NCI-H1694 (cell line): ENCODE data around the gene GALM.
"Not testable (repeated sequence)": the region's sequence is repeated elsewhere in the genome, so short reads cannot be mapped to it uniquely, and the experiment has no call there.

ENCODE experiments used
- DNase-seq: peaks from one replicate; lab custom pipeline; 2025; lab: John Stamatoyannopoulos, UW

Gene GALM

DNA sequence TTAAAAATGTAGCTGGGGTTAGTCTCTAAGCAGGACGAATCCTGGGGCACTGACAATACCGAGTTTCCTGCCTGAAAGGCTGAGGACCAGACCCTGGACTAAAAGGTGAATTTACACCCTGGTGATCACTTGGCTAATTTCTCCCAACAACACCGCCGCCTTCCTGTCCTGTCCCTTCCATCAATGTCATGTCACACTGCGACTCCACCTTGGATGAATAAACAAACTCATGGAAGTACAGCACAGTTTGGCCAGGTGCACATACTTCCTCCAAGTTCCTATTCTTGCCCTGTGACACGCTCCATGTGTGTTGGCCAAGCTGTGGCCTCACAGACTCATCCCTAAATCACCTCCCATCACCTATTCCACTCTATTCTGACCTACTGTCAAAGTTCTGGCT lies 15.9 kb upstream of the GALM start:
- no peak for DNase-seq

DNA sequence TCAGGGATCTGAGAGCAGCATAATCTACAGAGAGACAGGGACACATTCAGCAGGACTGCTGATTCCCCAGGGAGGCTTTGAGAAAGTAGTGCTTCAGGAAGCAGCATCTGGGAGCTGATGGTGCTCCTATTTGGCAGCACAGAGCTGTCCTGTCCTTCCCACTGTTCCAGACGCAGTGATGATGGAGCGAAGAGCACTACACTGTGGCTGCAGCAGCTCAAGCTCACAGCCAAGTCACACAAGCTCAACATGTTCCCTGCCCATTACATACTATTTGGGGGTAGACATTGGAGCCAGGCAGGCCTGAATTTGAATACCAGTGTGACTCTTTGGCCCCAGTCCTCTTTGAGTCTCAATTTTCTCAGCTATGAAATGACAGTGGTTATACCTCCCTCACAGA lies 15.2 kb upstream of the GALM start:
- DNase-seq: no peak

DNA sequence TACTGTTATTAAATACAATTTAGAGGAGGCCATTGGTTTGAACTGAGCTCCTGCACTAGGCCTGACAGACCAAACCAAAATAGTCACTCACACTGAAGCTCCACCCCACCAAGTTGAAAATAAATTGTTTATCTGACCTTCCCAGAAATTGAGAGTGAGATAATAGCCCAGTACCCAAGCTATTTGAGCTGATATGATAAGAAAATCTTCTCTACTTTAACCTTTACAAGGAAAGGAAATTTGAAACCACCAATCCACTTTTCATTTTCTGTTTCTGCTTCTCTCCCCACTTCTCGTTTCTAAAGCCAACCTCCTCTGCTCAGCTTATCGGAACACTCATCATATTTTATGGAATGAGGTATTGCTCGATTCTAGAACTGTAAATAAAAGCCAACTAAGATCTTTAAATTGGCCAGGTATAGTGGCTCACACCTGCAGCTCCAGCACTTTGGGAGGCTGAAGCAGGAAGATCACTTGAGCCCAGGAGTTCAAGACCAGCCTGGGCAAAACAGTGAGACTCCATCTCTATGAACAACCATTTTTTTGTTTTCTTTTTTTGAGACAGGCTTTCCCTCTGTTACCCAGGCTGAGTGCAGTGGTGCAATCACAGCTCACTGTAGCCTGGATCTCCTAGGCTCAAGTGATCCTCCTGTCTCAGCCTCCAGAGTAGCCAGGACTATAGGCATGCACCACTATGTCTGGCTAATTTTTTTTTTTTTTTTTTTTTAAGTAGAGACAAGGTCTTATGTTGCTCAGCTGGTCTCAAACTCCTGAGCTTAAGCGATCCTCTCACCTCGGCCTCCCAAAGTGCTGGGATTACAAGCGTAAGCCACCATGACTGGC lies 13.3 kb upstream of the GALM start:
- no peak for DNase-seq

DNA sequence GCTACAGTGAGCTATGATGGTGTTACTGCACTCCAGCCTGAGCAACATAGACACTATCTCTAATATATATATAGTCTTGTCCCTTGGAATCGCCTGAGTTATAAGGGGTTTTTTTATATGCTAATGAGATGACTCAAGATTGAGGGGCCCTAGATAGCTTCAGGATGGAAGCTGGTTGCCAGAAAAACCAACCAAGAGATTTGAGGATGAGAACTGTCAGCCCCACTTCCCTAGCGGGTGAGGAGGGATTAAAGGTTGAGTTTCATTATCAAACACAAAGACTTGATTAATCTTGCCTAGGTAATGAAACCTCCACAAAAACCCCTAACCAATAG lies 12.6 kb upstream of the GALM start:
- DNase-seq: no peak

DNA sequence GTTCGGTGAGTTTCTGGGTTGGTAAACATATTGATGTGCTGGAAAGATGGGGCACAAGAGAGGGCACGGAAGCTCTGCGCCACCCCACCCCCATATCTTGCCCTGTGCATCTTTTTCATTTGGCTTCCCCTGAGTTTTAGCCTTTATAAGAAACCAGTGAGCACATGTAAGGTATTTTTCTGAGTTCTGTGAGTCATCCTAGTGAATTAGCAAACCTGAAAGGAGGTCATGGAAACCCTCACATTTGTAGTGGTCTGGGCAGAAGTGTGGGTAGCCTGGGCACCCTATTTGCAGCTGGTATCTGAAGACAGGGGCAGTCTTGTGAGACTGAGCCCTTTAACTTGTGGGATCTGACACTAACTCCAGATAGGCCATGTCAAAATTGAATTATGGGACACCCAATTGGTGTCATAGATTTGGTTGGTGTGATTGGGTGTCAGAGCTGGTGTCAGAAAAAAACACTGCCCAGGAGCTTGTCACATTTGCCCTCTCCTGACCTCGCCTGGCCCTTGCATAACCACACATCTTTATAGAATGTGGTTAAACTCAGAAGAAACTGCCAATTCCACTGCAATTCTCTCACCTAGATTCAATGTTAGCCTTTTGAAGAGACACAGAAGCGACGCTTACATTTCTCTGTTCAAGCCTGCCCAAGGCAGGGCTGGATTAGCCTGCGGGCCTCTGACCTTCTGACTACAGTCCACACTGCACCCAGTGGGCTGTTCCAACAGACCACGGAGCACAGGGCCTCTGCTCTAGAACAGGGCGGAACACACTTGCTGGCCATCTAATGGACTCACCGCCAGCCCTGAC lies 12.0 kb upstream of the GALM start:
- no peak for DNase-seq

DNA sequence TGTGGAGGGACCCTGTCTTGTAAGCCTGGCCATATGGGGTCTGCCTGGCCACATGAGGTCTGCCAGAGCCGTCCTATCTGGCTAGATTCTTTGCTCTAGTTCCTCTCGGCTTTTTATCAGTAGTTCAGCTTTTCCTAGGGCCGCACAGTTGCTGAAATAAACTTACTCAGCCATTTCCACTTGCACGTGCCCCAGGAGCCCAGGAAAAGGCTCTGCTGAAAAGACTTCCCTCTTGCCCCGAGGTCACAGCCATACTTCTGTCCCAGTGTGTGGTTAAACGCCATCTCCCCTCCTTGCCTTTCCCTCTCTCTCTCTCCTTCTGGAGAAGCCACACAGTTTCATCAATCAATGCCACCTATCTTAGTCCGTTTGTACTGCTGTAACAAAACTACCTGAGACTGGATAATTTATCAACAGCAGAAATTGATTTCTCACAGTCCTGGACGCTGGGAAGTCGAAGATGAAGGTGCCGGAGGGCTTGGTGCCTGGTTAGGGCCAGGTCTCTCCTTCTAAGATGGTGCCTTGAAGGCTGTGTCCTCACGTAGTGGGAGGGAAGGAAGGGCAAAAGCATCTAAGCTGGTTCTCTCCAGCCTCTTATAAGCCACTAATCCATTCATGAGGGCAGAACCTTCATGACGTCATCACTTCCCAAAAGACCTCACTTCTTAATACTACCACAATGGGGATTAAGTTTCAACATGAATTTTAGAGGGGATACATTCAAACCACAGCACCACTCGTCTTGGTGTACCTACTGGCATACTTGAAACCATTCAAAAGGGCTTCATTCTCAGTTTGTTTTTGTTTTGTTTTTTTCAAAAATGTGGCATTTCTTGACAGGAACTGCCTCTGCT lies 11.2 kb upstream of the GALM start:
- DNase-seq: no peak

DNA sequence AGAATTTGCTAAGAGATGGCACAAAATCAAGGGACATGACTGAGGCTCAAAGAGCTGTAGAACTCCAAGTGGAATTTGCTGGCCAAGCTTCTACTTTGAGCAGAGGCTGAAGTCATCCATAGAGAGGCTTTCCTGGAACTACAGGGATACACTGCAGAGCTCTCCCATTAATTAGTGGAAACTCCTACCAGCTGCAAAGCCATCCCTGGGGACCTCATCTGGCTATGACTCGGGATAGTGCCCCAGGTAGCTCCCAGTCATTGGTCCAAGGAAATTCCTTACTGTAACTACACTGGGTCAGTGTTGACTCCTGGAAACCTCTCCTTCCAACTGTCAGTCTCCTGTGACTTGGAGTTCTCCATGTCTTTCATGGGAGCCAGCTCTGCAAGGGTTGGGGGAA lies 10.5 kb upstream of the GALM start:
- no peak for DNase-seq

DNA sequence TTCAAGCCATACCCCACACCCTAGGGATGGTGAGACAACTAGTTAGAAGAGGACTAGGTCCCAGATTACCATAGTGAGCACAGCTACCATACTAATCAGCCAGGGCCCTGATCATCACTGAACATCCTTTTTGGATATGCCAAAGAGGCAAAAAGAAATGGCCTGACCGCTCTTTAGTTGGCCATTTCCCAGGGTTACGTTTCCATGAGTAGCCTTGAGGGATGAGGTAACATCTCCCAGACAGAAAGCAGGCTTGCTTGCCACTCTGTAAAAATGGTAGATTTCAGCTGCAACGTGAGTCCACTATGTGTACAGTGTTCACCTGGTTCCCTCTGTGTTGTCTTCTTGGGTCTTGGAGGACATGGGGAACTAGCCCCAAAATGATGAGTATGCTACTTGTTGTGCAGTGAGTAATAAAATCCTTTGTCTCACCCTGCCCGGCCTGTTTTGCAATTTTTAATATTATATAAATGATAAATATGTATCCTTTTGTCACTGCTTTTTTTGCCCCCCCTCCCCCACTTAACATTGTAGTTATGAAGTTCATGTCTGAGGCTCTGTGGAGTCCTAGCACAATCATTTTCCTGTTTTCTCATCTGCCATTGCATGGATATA lies 8.9 kb upstream of the GALM start:
- DNase-seq: no peak

DNA sequence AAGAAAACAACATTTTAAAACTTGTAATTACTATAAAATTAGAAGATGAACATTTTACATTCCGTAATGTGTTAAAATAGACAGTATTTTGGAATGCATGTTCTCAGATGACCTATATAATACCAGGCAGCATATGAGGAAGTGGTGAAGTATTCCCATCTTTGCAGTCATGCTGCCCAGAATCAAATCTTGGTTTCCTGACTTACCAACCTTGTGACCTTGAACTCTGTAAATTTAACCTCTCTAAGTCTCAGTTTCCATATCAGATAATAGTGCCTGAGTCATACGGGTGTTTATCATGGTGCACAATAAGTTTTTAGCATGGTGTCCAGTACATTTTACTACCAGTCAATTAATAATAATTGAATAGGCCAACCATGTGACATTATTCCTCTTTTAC lies 7.3 kb upstream of the GALM start:
- DNase-seq: no peak

DNA sequence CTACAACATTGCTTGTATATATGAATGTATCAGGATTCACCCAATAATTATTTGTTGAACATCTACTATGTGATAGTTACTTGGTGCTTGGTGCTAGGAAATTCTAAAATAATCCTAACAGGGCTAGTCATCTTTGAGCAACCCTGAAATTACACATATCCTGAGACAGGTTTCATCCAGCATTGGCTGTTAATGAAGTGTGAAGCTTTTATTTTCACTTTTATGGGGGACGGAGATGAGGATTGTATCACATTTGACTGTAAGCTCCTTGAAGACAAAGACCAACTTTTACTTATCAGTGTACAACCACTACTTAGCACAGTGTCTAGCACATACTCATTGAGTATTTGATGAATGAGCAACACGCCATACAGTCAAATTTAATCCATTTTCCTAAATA lies 6.8 kb upstream of the GALM start:
- no peak for DNase-seq

DNA sequence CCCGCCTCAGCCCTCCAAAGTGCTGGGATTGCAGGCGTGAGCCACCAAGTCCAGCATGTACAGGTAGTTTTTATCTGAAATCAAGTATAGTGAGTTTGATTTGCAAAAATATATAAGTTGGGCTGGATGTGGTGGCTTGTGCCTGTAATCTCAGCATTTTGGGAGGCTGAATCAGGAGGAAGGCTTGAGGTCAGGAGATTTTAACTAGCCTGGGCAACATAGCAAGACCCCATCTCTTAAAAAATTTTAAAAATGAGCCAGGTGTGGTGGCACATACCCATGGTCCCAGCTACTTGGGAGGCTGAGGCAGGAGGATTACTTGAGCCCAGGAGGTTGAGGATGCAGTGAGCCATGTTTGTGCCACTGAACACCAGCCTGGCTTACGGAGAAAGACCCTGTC lies 5.6 kb upstream of the GALM start:
- DNase-seq: no peak

DNA sequence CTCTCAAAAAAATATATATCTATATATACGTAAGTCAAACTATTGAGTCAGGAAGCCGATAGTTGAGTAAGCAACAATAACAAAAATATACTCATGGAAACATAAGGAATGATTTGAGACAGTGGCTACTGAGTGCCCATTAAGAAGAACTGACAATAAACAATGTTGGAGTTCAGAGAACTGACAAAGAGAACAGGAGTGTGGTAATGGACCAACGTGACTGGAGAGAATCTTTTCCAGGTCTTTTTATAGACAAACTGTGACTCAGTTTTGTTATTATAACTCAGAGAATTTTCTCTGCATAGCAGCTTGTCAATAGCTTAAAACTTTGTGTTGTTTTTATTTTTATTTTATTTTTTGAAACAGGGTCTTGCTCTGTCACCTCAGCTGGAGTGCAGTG lies 4.6 kb upstream of the GALM start:
- DNase-seq: no peak

DNA sequence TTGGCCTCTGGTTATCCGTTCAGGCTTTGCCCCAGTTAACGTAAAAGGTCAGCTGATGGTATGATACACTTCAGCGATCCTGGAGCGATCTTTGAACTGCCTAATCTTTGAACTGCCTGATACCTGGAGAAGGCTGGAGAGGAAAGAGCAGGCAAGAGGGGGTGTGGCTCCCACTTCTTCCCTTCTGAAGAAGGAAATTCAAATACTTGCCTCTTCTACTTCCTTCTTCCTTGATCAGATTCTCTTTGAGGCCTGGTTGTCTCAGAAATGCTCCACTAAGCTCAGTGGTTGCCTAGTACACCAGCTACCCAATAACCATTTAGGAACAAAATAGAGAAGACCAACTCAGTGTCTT lies 619 bp downstream of the GALM start:
- no peak for DNase-seq

DNA sequence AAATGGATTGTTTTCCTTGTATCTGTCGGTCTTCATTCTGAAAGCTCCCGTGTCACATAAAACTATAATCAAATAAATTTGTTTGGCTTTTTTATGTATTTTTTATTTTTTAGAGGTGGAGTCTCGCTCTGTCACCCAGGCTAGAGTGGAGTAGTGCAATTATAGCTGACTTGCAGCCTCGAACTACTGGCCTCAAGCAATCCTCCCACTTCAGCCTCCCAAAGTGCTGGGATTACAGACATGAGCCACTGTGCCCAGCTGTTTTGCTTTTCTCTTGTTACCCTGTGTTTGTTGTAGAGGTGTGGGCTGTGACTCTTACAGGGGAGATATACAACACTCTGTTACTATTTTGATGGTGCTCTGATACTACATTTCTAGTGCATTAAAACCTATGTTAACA lies 2.2 kb downstream of the GALM start:
- DNase-seq: no peak

DNA sequence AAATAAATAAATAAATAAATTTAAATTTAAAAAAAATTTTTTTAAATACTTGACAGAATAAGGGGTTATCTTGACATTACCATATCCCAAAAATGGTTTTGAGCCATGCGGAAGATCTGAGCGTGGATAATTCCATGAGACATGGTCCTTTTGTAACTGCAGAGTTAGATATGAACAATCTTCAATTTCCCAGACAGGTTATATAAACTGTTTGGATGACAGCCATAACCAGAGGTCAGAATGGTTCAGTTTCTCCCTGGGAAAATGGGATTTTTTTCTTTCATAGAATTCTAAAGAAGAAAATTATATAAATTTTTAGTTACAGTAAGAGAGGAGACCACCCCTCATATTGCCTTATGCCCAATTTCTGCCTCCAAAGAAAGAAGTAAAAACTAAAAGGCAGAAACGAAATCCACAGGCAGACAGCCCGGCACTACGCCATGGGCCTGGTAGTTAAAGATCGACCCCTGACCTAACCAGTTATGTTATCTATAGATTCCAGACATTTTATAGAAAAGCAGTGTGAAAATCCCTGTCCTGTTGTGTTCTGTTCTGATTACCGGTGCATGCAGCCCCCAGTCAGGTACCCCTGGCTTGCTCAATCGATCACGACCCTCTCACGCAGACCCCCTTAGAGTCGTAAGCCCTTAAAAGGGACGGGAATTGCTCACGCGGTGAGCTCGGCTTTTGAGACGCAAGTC lies 3.0 kb downstream of the GALM start:
- no peak for DNase-seq

DNA sequence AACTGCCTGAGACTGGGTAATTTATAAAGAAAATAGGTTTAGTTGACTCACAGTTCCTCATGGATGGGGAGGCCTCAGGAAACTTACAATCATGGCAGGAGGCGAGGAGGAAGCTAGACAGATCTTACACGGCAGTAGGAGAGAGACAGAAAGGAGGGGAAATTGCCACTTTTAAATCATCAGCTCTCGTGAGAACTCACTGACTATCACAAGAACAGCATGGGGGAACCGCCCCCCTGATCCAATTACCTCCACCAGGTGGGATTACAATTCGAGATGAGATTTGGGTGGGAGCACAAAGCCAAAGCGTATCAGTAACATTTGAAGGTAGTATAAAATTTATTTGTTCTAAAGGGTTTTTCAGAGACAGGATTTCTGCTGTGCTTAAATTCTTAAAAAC lies 5.4 kb downstream of the GALM start:
- DNase-seq: no peak

DNA sequence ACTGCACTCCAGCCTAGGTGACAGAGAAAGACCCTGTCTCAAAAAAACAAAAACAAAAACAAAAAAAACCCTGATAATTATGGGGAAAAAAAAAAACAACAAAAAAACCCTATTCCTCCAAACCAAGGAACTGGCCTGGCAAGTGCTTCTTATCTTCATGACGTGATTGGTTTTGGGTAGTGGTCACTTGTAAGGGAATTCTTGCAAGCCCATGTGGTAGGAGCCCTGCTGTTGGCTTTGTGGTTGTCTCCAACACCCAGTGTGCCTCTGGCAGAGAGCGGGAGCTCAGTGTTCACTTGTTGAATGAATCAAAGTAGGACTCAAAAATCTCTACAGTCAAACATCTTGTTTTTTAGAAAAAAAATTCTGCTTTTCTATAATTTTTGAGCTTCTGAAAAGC lies 6.0 kb downstream of the GALM start:
- no peak for DNase-seq

DNA sequence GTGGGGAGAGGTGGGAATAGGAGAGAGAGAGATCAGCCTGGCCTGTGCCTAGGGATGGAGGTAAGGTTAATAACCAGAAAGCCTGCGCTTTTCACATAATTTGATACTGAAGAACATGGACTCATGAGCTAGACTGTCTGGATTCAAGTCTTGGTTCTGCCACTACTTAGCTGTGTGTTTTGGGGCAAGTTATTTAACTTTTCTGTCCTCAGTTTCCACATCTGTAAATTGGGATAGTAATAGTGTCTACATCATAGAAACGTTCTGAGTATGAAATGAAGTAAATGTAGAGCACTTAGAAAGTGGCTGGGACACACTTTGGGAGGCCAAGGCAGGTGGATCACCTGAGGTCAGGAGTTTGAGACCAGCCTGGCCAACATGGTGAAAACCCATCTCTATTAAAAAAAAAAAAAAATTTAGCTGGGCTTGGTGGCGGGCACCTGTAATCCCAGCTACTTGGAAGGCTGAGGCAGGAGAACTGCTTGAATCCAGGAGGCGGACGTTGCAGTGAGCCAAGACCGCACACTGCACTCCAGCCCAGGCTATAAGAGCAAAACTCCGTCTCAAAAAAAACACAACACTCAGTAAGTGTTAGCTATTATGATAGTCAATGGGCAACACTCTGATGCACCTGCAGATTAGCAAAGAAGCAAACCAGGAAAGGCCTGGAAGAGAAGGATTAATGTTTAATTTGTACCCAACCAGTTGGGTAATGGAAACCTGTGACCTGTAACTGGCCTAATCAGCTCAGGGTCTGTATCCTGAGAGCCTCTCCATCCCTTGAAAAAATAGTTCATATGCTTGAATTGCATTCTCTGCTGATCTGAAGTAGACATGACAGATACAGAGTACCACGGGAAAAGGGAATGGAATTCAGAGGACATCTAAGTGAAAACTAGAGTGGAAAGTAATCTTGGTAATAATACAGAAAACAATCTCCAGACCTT lies 6.8 kb downstream of the GALM start:
- no peak for DNase-seq

DNA sequence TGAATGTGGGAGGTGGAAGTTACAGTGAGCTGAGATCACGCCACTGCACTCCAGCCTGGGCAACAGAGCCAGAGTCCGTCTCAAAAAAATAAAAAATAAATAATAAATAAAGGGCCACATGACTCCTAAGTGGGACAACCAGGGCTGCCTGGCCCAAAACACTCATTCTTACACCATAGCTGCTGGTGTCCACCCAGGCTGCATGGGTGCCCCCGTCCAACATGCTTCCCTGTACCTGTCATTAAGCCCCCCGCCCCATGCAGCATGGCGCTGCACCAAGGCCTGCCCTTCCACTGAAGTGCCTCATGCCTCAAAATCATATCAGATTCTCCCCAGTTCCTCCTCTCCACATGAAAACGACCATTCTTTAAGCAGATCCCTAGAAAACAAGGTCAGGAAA lies 10.8 kb downstream of the GALM start:
- DNase-seq: no peak

DNA sequence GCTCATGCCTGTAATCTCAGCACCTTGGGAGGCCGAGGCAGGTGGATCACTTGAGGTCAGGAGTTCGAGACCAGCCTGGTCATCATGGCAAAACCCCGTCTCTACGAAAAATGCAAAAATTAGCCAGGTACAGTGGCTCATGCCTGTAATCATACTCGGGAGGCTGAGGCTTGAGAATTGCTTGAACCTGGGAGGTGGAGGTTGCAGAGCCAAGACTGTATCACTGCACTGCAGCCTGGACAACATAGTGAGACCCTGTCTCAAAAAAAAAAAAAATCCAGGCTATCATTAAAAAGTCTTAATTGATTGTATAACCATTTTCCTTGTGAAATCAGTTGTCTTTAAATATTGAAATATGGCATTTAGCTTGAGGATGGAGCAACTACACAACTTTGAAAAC lies 15.0 kb downstream of the GALM start:
- DNase-seq: not testable (repeated sequence)
